IMR-90 (cell line): Measurements from ENCODE around the gene PRKAG2. TPM values are rescaled to one million over a fixed set of nuclear protein-coding genes. Genes with fewer than 3 reads are reported as not detected.
A peak's percentile ranks its signal among the peaks of the same experiment; 100 is the strongest.

Experiments
- ATAC-seq: fragments of 200-7000 bp; cut with Tn5 transposase; 2 replicates; pipeline ENCODE4 v1.9.1; 2020; ENCODE audit warnings: low read depth, mild to moderate bottlenecking, moderate library complexity
- BruUV-seq: library from RNA; stranded (reverse); fragments of 400-500 nt; replicated peaks from 2 replicates; lab custom pipeline; 2021; lab: Mats Ljungman, UMichigan
- CTCF ChIA-PET: fragments of 300-600 bp; formaldehyde crosslinking; extraction: SDS; loops from one replicate; lab custom pipeline; 2021; ENCODE audit warnings: antibody characterized with exemption; lab: Yijun Ruan, JAX
- POLR2A ChIA-PET: fragments of 300-600 bp; sonication (Branson Sonifier 250); formaldehyde crosslinking; loops from one replicate; lab custom pipeline; 2022; ENCODE audit warnings: antibody characterized with exemption; ENCODE audit not compliant: unreplicated experiment; lab: Charles Lee
- DNase-seq: peaks from one replicate; pipeline ENCODE4 v3.0.0; 2013
- H2AFZ ChIP-seq: replicated peaks from 2 replicates; pipeline ENCODE3; 2013; ENCODE audit warnings: low read length, mild to moderate bottlenecking; ENCODE audit not compliant: poor library complexity
- H2AK5ac ChIP-seq: 2 replicates; pipeline ENCODE4 v1.6.1; 2013; ENCODE audit warnings: low read depth, low read length, inconsistent platforms
- H2AK9ac ChIP-seq: replicated peaks from 2 replicates; pipeline ENCODE3; 2013; ENCODE audit warnings: mild to moderate bottlenecking, low read depth, low read length, moderate library complexity; ENCODE audit not compliant: poor library complexity
- H2BK120ac ChIP-seq: 2 replicates; pipeline ENCODE4 v1.6.1; 2013; ENCODE audit warnings: low read depth, low read length, inconsistent platforms
- H2BK15ac ChIP-seq: 3 replicates; pipeline ENCODE4 v1.6.1; 2013; ENCODE audit warnings: low read depth, low read length, inconsistent platforms
- H2BK20ac ChIP-seq: 2 replicates; pipeline ENCODE4 v1.6.1; 2013; ENCODE audit warnings: low read depth, mild to moderate bottlenecking, inconsistent platforms, low read length, moderate library complexity
- H2BK5ac ChIP-seq: 2 replicates; pipeline ENCODE4 v1.6.1; 2013; ENCODE audit warnings: mild to moderate bottlenecking, low read depth, low read length, inconsistent platforms; ENCODE audit not compliant: poor library complexity, severe bottlenecking
- H3K14ac ChIP-seq: replicated peaks from 2 replicates; pipeline ENCODE4 v1.6.1; 2013; ENCODE audit warnings: low read depth, low read length, inconsistent platforms
- H3K18ac ChIP-seq: 2 replicates; pipeline ENCODE4 v1.6.1; 2013; ENCODE audit warnings: low read depth, low read length, control low read depth
- H3K23ac ChIP-seq: 2 replicates; pipeline ENCODE4 v1.6.1; 2013; ENCODE audit warnings: low read depth, low read length, inconsistent platforms
- H3K27ac ChIP-seq: 2 replicates; pipeline ENCODE4 v1.5.1; 2013; ENCODE audit warnings: mild to moderate bottlenecking, control low read depth, low read length; ENCODE audit not compliant: insufficient read depth
- H3K27me3 ChIP-seq: 2 replicates; pipeline ENCODE4 v1.6.1; 2013; ENCODE audit warnings: low read length; ENCODE audit not compliant: control insufficient read depth, insufficient read depth
- H3K36me3 ChIP-seq: 2 replicates; pipeline ENCODE4 v1.6.1; 2013; ENCODE audit warnings: low read length, mixed read lengths; ENCODE audit not compliant: control insufficient read depth, insufficient read depth
- H3K4ac ChIP-seq: 2 replicates; pipeline ENCODE4 v1.6.1; 2013; ENCODE audit warnings: low read depth, low read length, inconsistent platforms
- H3K4me1 ChIP-seq: 2 replicates; pipeline ENCODE4 v1.6.1; 2013; ENCODE audit warnings: low read length, mixed read lengths; ENCODE audit not compliant: control insufficient read depth, insufficient read depth
- H3K4me2 ChIP-seq: 2 replicates; pipeline ENCODE4 v1.6.1; 2013; ENCODE audit warnings: low read depth, mild to moderate bottlenecking, control low read depth, low read length, moderate library complexity
- H3K4me3 ChIP-seq: 2 replicates; pipeline ENCODE4 v1.5.1; 2013; ENCODE audit warnings: low read depth, mild to moderate bottlenecking, control low read depth, low read length, moderate library complexity; ENCODE audit not compliant: insufficient read depth
- H3K56ac ChIP-seq: 2 replicates; pipeline ENCODE4 v1.6.1; 2013; ENCODE audit warnings: low read length, inconsistent platforms; ENCODE audit not compliant: insufficient read depth; ENCODE audit errors: extremely low read depth
- H3K79me1 ChIP-seq, 2 experiments: 2 replicates each; pipeline ENCODE4 v1.6.1; 2013; ENCODE audit warnings: low read length in 2 of 2, inconsistent platforms in 1 of 2, low read depth in 1 of 2
- H3K9ac ChIP-seq: 2 replicates; pipeline ENCODE4 v1.6.1; 2013; ENCODE audit warnings: low read depth, low read length, control low read depth
- H3K9me1 ChIP-seq: 2 replicates; pipeline ENCODE4 v1.6.1; 2013; ENCODE audit warnings: low read length, inconsistent platforms; ENCODE audit not compliant: insufficient read depth
- H3K9me3 ChIP-seq: 2 replicates; pipeline ENCODE4 v1.6.1; 2013; ENCODE audit warnings: low read length; ENCODE audit not compliant: control insufficient read depth, insufficient read depth
- H4K20me1 ChIP-seq: 2 replicates; pipeline ENCODE4 v1.6.1; 2013; ENCODE audit warnings: low read length, inconsistent platforms; ENCODE audit not compliant: insufficient read depth
- H4K5ac ChIP-seq: 2 replicates; pipeline ENCODE4 v1.6.1; 2013; ENCODE audit warnings: mild to moderate bottlenecking, low read depth, low read length, control low read depth
- H4K8ac ChIP-seq, 2 experiments: 2 replicates each; pipeline ENCODE4 v1.6.1; 2013; ENCODE audit warnings: low read depth in 2 of 2, low read length in 2 of 2, control low read depth in 1 of 2, inconsistent platforms in 1 of 2
- H4K91ac ChIP-seq: 2 replicates; pipeline ENCODE4 v1.6.1; 2013; ENCODE audit warnings: low read depth, low read length, inconsistent platforms; ENCODE audit not compliant: insufficient read depth
- FOS ChIP-seq: fragments of 150-350 bp; IDR thresholded peaks from 2 replicates; pipeline ENCODE4 v1.6.1; 2016; ENCODE audit warnings: low read depth, low read length
- MAFK ChIP-seq: IDR thresholded peaks from 2 replicates; pipeline ENCODE4 v1.6.1; 2012; ENCODE audit warnings: low read depth, low read length, improper control_type of control experiment
- MAZ ChIP-seq: IDR thresholded peaks from 2 replicates; pipeline ENCODE4 v1.6.1; 2012; ENCODE audit warnings: low read depth, mild to moderate bottlenecking, low read length, improper control_type of control experiment, moderate library complexity, borderline replicate concordance
- RFX5 ChIP-seq: IDR thresholded peaks from 2 replicates; pipeline ENCODE4 v1.8.0; 2012; ENCODE audit warnings: low read depth, mild to moderate bottlenecking, low read length, moderate library complexity
- WGBS, 2 experiments: methylation state at CpG; one replicate each; pipeline versions ENCODE4 v1.1.5 to v1.1.7; 2013; ENCODE audit warnings: missing lambda C conversion rate in 2 of 2; ENCODE audit not compliant: insufficient read length in 1 of 2; ENCODE audit errors: extremely low coverage in 2 of 2; 5-methylcytosine and 5-hydroxymethylcytosine counted together
- dilution Hi-C: fragments of 300-500 bp; cut with HindIII; formaldehyde crosslinking; loops from one replicate; pipeline ENCODE4 v1.14.3; 2018; ENCODE audit warnings: low sequenced_read_pairs; ENCODE audit not compliant: unreplicated experiment
- in situ Hi-C: fragments of 300-500 bp; cut with MboI; formaldehyde crosslinking; loops from 3 replicates; pipeline ENCODE4 v1.14.3; 2019; ENCODE audit warnings: low sequenced_read_pairs, inconsistent platforms, mixed read lengths
- intact Hi-C: fragments of 100-400 bp; cut with micrococcal nuclease; formaldehyde crosslinking; loops from 2 replicates; pipeline ENCODE4 v1.10.0; 2022
- polyA plus RNA-seq, 3 experiments: library from polyadenylated mRNA; depleted of rRNA; stranded (reverse); fragments of >200 nt; gene quantifications; 2 replicates each; pipeline ENCODE4 v1.2.3, GENCODE V29; 2012; ENCODE audit warnings: low replicate concordance in 1 of 3
- total RNA-seq: library from RNA; depleted of rRNA; stranded (reverse); fragments of >200 nt; gene quantifications from 2 replicates; pipeline ENCODE4 v1.2.3, GENCODE V29; 2012
- TF ChIP-seq, protein P1 (sequence below): fragments of 150-350 bp; IDR thresholded peaks from 2 replicates; pipeline ENCODE4 v1.6.1; 2016; ENCODE audit warnings: low read depth, mild to moderate bottlenecking, low read length, moderate library complexity, borderline replicate concordance

PRKAG2 gene
- total and polyA plus RNA-seq, 2 of the 4 experiments (the other 2 are of a cell fraction), result 15.4 to 21.6 TPM

DNA sequence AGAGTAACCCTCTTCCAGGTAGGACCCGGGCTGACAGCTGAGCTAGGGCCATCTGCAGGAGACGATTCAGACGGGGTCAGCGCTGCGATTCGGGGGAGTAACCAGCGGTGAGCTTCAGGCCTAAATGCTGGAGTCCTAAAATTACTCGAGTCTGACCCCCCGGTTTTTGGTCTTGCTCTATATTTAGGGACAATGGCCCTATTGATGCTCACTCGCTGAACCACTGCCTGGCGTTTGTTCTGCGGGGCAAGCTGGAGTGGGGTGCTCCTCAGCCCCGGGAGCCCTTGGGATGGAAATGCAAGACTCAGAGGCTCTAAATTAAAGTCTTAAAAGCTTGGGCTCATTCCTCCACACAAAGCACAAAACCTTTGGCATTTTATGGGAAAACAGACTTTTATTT, 120.0 kb downstream of the PRKAG2 start:
- Histone ChIP-seq H3K27me3 (peaks cover 6% of the 10 kb centered on the region; the same call in 1 of the 2 replicates), H3K56ac (peak overlapping the region; percentile 29; the same call in 1 of the 2 replicates), H2BK5ac (peak overlapping the region; percentile 84), H2AFZ (no peak overlapping the region), H2BK15ac (peak overlapping the region; percentile 100; the same call in 2 of the 3 replicates), H3K79me1 (peaks cover 0 to 9% of the 10 kb centered on the region in 2 experiments; a peak in 1 of 4 replicates), H4K8ac (peak overlapping the region; percentile 13 to 59), H3K4me3 (no peak overlapping the region), H2BK20ac (peak overlapping the region; percentile 99), H3K9ac (no peak overlapping the region), H4K20me1 (no peaks in the 10 kb centered on the region; the same call in 1 of the 2 replicates), H2BK120ac (peak overlapping the region; percentile 85), H2AK9ac (peak overlapping the region; percentile 17), H3K4me1 (peaks cover 36% of the 10 kb centered on the region), H3K23ac (no peak overlapping the region), H2AK5ac (peak overlapping the region; percentile 100), H3K36me3 (no peaks in the 10 kb centered on the region), H3K9me3 (no peaks in the 10 kb centered on the region), H3K14ac (0 out of 2 replicates have a peak overlapping the region, but pooled peaks have one; percentile 87), H3K4ac (peak overlapping the region; percentile 95), H3K18ac (peak overlapping the region; percentile 46), H4K5ac (peak overlapping the region; percentile 78; the same call in 1 of the 2 replicates), H3K9me1 (peaks cover 22% of the 10 kb centered on the region), H4K91ac (peak overlapping the region; percentile 99), H3K27ac (peak overlapping the region; percentile 55), H3K4me2 (no peak overlapping the region; the same call in 1 of the 2 replicates)
- DNase-seq (no peak), ATAC-seq (no peak)
- no TSS peak for BruUV-seq
- CTCF ChIA-PET, result interaction anchor here (0.7 kb wide), 1 partner anchor 312 kb away, joined by 3 read pairs; no protein-coding TSS in a partner anchor
- dilution Hi-C loops (no loop called here), in situ Hi-C loops (loop anchor here (25.0 kb wide), 2 partner anchors 295 to 395 kb away; no protein-coding TSS in a partner anchor), intact Hi-C loops (loop anchor here (5.0 kb wide), 1 partner anchor 445 kb away; no protein-coding TSS in a partner anchor)
- POLR2A ChIA-PET, result interaction anchor here (0.9 kb wide), 1 partner anchor 237 kb away, joined by 3 read pairs; the partner anchor contains the start of gene RHEB
- WGBS, 2 experiments, result 83% methylated on average over 7 of the region's 13 CpGs; no CpG with 5 or more reads in 1 of the 2 experiments
- TF ChIP-seq, protein P1, sequence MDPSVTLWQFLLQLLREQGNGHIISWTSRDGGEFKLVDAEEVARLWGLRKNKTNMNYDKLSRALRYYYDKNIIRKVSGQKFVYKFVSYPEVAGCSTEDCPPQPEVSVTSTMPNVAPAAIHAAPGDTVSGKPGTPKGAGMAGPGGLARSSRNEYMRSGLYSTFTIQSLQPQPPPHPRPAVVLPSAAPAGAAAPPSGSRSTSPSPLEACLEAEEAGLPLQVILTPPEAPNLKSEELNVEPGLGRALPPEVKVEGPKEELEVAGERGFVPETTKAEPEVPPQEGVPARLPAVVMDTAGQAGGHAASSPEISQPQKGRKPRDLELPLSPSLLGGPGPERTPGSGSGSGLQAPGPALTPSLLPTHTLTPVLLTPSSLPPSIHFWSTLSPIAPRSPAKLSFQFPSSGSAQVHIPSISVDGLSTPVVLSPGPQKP, result no peak
- TF ChIP-seq MAZ (no peak), RFX5 (no peak), MAFK (no peak), FOS (no peak)
